ENCODE data around the gene RPS6KA1.

RPS6KA1 gene

DNA sequence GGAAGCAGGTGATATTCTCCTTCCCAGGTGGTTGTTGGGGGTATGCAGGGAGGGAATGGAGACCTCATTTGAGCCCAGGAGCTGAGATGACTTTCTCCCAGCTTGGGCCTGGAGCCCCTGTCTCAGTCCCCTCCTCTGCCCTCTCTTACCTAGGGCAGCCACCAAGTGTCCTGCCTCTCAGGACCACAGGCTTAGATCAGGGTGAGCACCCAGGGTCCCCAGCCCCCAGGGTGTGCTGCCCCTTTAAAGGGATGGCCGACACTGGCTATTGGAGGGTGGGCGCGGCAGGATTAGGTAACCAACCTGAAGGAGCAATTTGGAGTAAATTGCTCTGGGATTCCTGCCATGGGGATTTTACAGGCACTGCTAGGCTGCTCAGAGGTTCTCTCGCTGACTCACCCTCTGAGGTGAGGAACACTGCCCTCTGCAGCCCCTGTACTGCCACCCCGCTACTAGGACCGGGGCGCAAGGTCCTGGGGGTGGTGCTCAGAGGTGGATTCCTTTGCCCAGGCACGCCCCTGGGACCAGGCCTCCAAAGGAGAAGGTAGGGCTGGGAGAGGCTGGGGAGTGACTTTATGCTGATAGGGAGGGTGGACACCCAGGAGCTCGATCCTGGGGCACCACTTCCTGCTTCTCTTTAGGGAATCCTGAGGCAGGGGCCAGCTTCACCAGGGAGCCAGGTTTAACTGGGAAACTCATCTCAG lies 1.5 kb downstream of the RPS6KA1 start:
- H3K27me3 ChIP-seq (ENCODE audit: control insufficient read depth in 2 of 2, insufficient read depth in 2 of 2, low read length in 2 of 2) = no peaks in the 10 kb centered on the region
- no peaks in the 10 kb centered on the region for H3K36me3 ChIP-seq (ENCODE audit: control insufficient read depth in 2 of 2, insufficient read depth in 2 of 2, low read length in 2 of 2)
- H3K4me3 ChIP-seq (ENCODE audit: low read length in 2 of 2) = peak overlapping the region; percentile 92 to 98
- peaks cover 49 to 56% of the 10 kb centered on the region in 2 donors for H3K4me1 ChIP-seq (ENCODE audit: control insufficient read depth in 2 of 2, insufficient read depth in 2 of 2, low read length in 2 of 2)
- H3K27ac ChIP-seq (ENCODE audit: low read depth in 2 of 2, low read length in 2 of 2) = peak overlapping the region; percentile 96 to 97
- H3K9me3 ChIP-seq (ENCODE audit: control insufficient read depth in 2 of 2, low read length in 2 of 2) = no peaks in the 10 kb centered on the region
- peak overlapping the region; percentile 96 to 98 for H3K9ac ChIP-seq (ENCODE audit: low read depth in 1 of 2, low read length in 2 of 2)

DNA sequence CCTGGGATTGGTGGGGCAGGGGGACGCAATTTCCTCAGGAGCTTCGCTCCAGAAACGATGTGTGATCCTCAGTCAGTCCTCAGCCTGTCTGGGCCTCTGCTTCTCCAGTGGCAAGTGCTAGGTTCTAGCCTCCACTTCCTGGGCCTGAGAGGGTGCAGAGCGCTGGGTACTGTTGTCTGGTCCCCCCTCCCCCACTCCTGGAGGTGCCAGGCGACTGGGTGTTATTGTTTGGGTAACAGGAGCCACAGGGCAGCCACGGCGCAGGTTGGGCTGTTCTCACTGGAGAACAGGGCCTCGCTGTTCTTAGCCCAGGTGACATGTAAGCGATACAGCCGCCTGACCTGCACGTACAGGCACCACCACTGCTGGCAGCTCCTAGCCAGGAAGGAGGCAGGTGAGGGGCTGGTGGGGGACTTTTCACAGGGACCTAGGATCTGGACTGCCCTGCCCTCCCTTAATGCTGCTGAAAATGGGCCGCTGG lies 2.1 kb downstream of the RPS6KA1 start:
- H3K27me3 ChIP-seq (ENCODE audit: control insufficient read depth in 2 of 2, insufficient read depth in 2 of 2, low read length in 2 of 2) = no peaks in the 10 kb centered on the region
- peaks cover 50 to 63% of the 10 kb centered on the region in 2 donors for H3K4me1 ChIP-seq (ENCODE audit: control insufficient read depth in 2 of 2, insufficient read depth in 2 of 2, low read length in 2 of 2)
- H3K27ac ChIP-seq (ENCODE audit: low read depth in 2 of 2, low read length in 2 of 2) = peak overlapping the region; percentile 96 to 97
- H3K9ac ChIP-seq (ENCODE audit: low read depth in 1 of 2, low read length in 2 of 2) = peak overlapping the region; percentile 96 to 98
- H3K36me3 ChIP-seq (ENCODE audit: control insufficient read depth in 2 of 2, insufficient read depth in 2 of 2, low read length in 2 of 2) = peaks cover 4 to 5% of the 10 kb centered on the region in 2 donors
- peak overlapping the region; percentile 60 to 66 for H3K4me3 ChIP-seq (ENCODE audit: low read length in 2 of 2)
- no peaks in the 10 kb centered on the region for H3K9me3 ChIP-seq (ENCODE audit: control insufficient read depth in 2 of 2, low read length in 2 of 2)

DNA sequence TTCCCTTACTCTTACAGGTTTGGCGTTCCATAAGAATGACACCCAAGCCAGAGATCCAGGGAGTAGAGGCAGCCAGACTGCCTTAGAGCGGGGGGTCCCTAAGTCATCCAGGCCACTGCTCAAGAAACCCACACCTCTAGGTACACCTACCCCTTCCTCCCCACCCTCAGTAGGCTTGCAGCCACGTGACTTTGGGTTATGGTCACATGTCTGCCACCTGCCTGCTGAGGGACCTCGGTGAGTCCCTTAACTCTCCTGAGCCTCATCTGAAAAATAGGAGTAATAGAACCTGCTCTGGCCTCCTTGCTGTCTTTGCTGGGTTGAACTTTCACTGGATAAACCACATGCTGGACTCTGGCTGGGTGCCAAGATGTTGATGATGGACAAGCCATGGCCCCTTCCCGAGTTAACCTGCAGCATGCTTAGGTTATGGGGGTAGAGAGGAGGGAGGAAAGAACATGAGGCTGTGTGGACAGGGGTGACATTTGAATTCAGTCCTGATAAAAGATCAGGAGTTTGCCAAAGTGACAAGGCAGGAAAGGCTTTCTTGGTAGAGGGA lies 4.5 kb downstream of the RPS6KA1 start:
- peak overlapping the region in 1 of 2 donors; percentile 81 for H3K27ac ChIP-seq (ENCODE audit: low read depth in 2 of 2, low read length in 2 of 2)
- H3K27me3 ChIP-seq (ENCODE audit: control insufficient read depth in 2 of 2, insufficient read depth in 2 of 2, low read length in 2 of 2) = no peaks in the 10 kb centered on the region
- H3K4me1 ChIP-seq (ENCODE audit: control insufficient read depth in 2 of 2, insufficient read depth in 2 of 2, low read length in 2 of 2) = peaks cover 60 to 79% of the 10 kb centered on the region in 2 donors
- no peak overlapping the region for H3K9ac ChIP-seq (ENCODE audit: low read depth in 1 of 2, low read length in 2 of 2)
- H3K9me3 ChIP-seq (ENCODE audit: control insufficient read depth in 2 of 2, low read length in 2 of 2) = no peaks in the 10 kb centered on the region
- no peak overlapping the region for H3K4me3 ChIP-seq (ENCODE audit: low read length in 2 of 2)
- peaks cover 4 to 22% of the 10 kb centered on the region in 2 donors for H3K36me3 ChIP-seq (ENCODE audit: control insufficient read depth in 2 of 2, insufficient read depth in 2 of 2, low read length in 2 of 2)

GRCh38 chr1:26535201-26535600 lies 5.6 kb downstream of the RPS6KA1 start:
- H3K9me3 ChIP-seq (ENCODE audit: control insufficient read depth in 2 of 2, low read length in 2 of 2) = no peaks in the 10 kb centered on the region
- peak overlapping the region in 1 of 2 donors; percentile 32 for H3K9ac ChIP-seq (ENCODE audit: low read depth in 1 of 2, low read length in 2 of 2)
- H3K27ac ChIP-seq (ENCODE audit: low read depth in 2 of 2, low read length in 2 of 2) = peak overlapping the region; percentile 29 to 81
- H3K27me3 ChIP-seq (ENCODE audit: control insufficient read depth in 2 of 2, insufficient read depth in 2 of 2, low read length in 2 of 2) = no peaks in the 10 kb centered on the region
- H3K36me3 ChIP-seq (ENCODE audit: control insufficient read depth in 2 of 2, insufficient read depth in 2 of 2, low read length in 2 of 2) = peaks cover 6 to 22% of the 10 kb centered on the region in 2 donors
- no peak overlapping the region for H3K4me3 ChIP-seq (ENCODE audit: low read length in 2 of 2)
- H3K4me1 ChIP-seq (ENCODE audit: control insufficient read depth in 2 of 2, insufficient read depth in 2 of 2, low read length in 2 of 2) = peaks cover 64 to 78% of the 10 kb centered on the region in 2 donors

- Histone ChIP-seq H3K9me3 (ENCODE audit: control insufficient read depth in 2 of 2, low read length in 2 of 2) (no peaks in the 10 kb centered on the region), H3K9ac (ENCODE audit: low read depth in 1 of 2, low read length in 2 of 2) (no peak overlapping the region), H3K36me3 (ENCODE audit: control insufficient read depth in 2 of 2, insufficient read depth in 2 of 2, low read length in 2 of 2) (peaks cover 6 to 22% of the 10 kb centered on the region in 2 donors), H3K4me1 (ENCODE audit: control insufficient read depth in 2 of 2, insufficient read depth in 2 of 2, low read length in 2 of 2) (peaks cover 56 to 70% of the 10 kb centered on the region in 2 donors), H3K4me3 (ENCODE audit: low read length in 2 of 2) (no peak overlapping the region), H3K27me3 (ENCODE audit: control insufficient read depth in 2 of 2, insufficient read depth in 2 of 2, low read length in 2 of 2) (no peaks in the 10 kb centered on the region), H3K27ac (ENCODE audit: low read depth in 2 of 2, low read length in 2 of 2) (no peak overlapping the region)
Observed at GRCh38 chr1:26536081-26536480, 6.5 kb downstream of the RPS6KA1 start.

- no peak overlapping the region for H3K4me3 ChIP-seq (ENCODE audit: low read length in 2 of 2)
- no peaks in the 10 kb centered on the region for H3K27me3 ChIP-seq (ENCODE audit: control insufficient read depth in 2 of 2, insufficient read depth in 2 of 2, low read length in 2 of 2)
- no peak overlapping the region for H3K27ac ChIP-seq (ENCODE audit: low read depth in 2 of 2, low read length in 2 of 2)
- H3K9me3 ChIP-seq (ENCODE audit: control insufficient read depth in 2 of 2, low read length in 2 of 2) = no peaks in the 10 kb centered on the region
- H3K9ac ChIP-seq (ENCODE audit: low read depth in 1 of 2, low read length in 2 of 2) = no peak overlapping the region
- H3K36me3 ChIP-seq (ENCODE audit: control insufficient read depth in 2 of 2, insufficient read depth in 2 of 2, low read length in 2 of 2) = peaks cover 6 to 22% of the 10 kb centered on the region in 2 donors
- peaks cover 54 to 69% of the 10 kb centered on the region in 2 donors for H3K4me1 ChIP-seq (ENCODE audit: control insufficient read depth in 2 of 2, insufficient read depth in 2 of 2, low read length in 2 of 2)
Observed at GRCh38 chr1:26536521-26536920, 7.0 kb downstream of the RPS6KA1 start.

DNA sequence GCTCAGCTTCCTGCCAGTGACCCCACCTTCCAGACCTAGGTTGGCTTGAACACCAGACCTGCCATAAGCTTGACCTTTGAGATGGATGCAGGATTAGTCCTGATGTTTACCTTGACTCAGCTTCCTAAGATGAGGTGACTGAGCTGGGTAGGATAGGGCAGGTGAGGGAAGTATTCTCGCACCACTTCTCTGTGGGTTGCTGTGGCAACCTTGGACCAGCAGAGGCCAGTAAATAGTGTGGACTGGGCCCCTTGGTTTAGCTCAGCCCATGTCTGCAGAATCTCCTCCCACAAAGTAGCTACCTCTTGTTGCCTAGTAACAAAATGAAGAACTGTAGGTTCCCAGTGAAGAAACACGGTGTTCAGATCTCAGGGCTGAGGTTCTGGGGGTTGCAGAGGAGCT lies 8.4 kb downstream of the RPS6KA1 start:
- Histone ChIP-seq H3K36me3 (ENCODE audit: control insufficient read depth in 2 of 2, insufficient read depth in 2 of 2, low read length in 2 of 2) (peaks cover 6 to 26% of the 10 kb centered on the region in 2 donors), H3K9me3 (ENCODE audit: control insufficient read depth in 2 of 2, low read length in 2 of 2) (no peaks in the 10 kb centered on the region), H3K4me3 (ENCODE audit: low read length in 2 of 2) (no peak overlapping the region), H3K4me1 (ENCODE audit: control insufficient read depth in 2 of 2, insufficient read depth in 2 of 2, low read length in 2 of 2) (peaks cover 46 to 57% of the 10 kb centered on the region in 2 donors), H3K27me3 (ENCODE audit: control insufficient read depth in 2 of 2, insufficient read depth in 2 of 2, low read length in 2 of 2) (no peaks in the 10 kb centered on the region), H3K9ac (ENCODE audit: low read depth in 1 of 2, low read length in 2 of 2) (peak overlapping the region in 1 of 2 donors; percentile 5), H3K27ac (ENCODE audit: low read depth in 2 of 2, low read length in 2 of 2) (peak overlapping the region; percentile 49 to 67)

- Histone ChIP-seq H3K4me3 (ENCODE audit: low read length in 2 of 2) (no peak overlapping the region), H3K4me1 (ENCODE audit: control insufficient read depth in 2 of 2, insufficient read depth in 2 of 2, low read length in 2 of 2) (peaks cover 39 to 50% of the 10 kb centered on the region in 2 donors), H3K27ac (ENCODE audit: low read depth in 2 of 2, low read length in 2 of 2) (peak overlapping the region; percentile 49 to 52), H3K9ac (ENCODE audit: low read depth in 1 of 2, low read length in 2 of 2) (no peak overlapping the region), H3K27me3 (ENCODE audit: control insufficient read depth in 2 of 2, insufficient read depth in 2 of 2, low read length in 2 of 2) (no peaks in the 10 kb centered on the region), H3K9me3 (ENCODE audit: control insufficient read depth in 2 of 2, low read length in 2 of 2) (no peaks in the 10 kb centered on the region), H3K36me3 (ENCODE audit: control insufficient read depth in 2 of 2, insufficient read depth in 2 of 2, low read length in 2 of 2) (peaks cover 6 to 30% of the 10 kb centered on the region in 2 donors)
Observed at GRCh38 chr1:26538480-26539412, 9.2 kb downstream of the RPS6KA1 start.

DNA sequence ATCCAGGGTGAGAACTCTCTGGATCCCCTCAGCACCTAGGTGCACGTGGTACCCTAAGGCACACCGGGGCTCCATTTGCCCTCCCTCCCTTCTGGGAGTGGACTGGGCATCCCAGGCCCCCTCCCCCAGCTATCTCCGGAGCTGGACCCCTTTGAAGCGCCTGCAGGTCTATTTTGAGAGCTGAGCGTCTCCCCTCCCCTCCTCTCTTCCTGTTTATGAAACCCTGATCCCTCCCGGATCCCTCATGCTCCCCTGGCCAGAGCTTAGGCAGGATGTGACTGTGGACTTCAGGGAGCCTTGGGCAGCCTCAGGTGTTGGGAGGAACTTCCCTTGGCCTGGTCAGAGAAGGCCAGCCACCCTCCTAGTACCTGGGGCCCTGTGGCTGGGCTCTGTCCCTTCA lies 10.2 kb downstream of the RPS6KA1 start:
- H3K4me1 ChIP-seq (ENCODE audit: control insufficient read depth in 2 of 2, insufficient read depth in 2 of 2, low read length in 2 of 2) = peaks cover 34 to 42% of the 10 kb centered on the region in 2 donors

More for the DNA sequence above, 10.2 kb downstream of the RPS6KA1 start:
- no peaks in the 10 kb centered on the region for H3K9me3 ChIP-seq (ENCODE audit: control insufficient read depth in 2 of 2, low read length in 2 of 2)
- H3K27ac ChIP-seq (ENCODE audit: low read depth in 2 of 2, low read length in 2 of 2) = peak overlapping the region in 1 of 2 donors; percentile 71
- H3K4me3 ChIP-seq (ENCODE audit: low read length in 2 of 2) = no peak overlapping the region
- H3K36me3 ChIP-seq (ENCODE audit: control insufficient read depth in 2 of 2, insufficient read depth in 2 of 2, low read length in 2 of 2) = peaks cover 6 to 35% of the 10 kb centered on the region in 2 donors
- H3K9ac ChIP-seq (ENCODE audit: low read depth in 1 of 2, low read length in 2 of 2) = no peak overlapping the region
- H3K27me3 ChIP-seq (ENCODE audit: control insufficient read depth in 2 of 2, insufficient read depth in 2 of 2, low read length in 2 of 2) = no peaks in the 10 kb centered on the region

All from mucosa of rectum (tissue), 2 donors.